ENCODE results near the gene TUFM.
"Not testable (repeated sequence)": the region's sequence is repeated elsewhere in the genome, so short reads cannot be mapped to it uniquely, and the experiment has no call there.

TUFM gene

GRCh38 chr16:28869201-28869600 lies 23.1 kb upstream of the TUFM start:
- in situ Hi-C loops (cut with HindIII; ENCODE audit: low pct_ligation_motif_present, low sequenced_read_pairs), result no loop called here
- peaks cover 51% of the 10 kb centered on the region for H3K36me3 ChIP-seq (replicated peaks)
- DNase-seq, result no peak

GRCh38 chr16:28867646-28868045 lies 21.5 kb upstream of the TUFM start:
- H3K4me3 ChIP-seq (ENCODE audit: low read depth, low read length); DNase-seq; H3K27ac ChIP-seq; in situ Hi-C loops (cut with HindIII; ENCODE audit: low pct_ligation_motif_present, low sequenced_read_pairs); H3K27me3 ChIP-seq (replicated peaks): not testable (repeated sequence)
- H3K36me3 ChIP-seq (replicated peaks), result peaks cover 42% of the 10 kb centered on the region

More at GRCh38 chr16:28869201-28869600, 23.1 kb upstream of the TUFM start:
- Histone ChIP-seq H3K27ac (no peak overlapping the region), H3K27me3 (replicated peaks) (no peaks in the 10 kb centered on the region), H3K4me3 (ENCODE audit: low read depth, low read length) (no peak overlapping the region)
- no peak for TF ChIP-seq CTCF (IDR thresholded peaks at IDR 0.05; ENCODE audit: low read depth, low read length, missing control alignments)

- TF ChIP-seq CTCF (IDR thresholded peaks at IDR 0.05; ENCODE audit: low read depth, low read length, missing control alignments), result no peak
- Histone ChIP-seq H3K36me3 (replicated peaks) (peaks cover 40% of the 10 kb centered on the region), H3K27me3 (replicated peaks) (no peaks in the 10 kb centered on the region), H3K4me3 (ENCODE audit: low read depth, low read length) (no peak overlapping the region), H3K27ac (no peak overlapping the region)
- in situ Hi-C loops (cut with HindIII; ENCODE audit: low pct_ligation_motif_present, low sequenced_read_pairs), result no loop called here
- no peak for DNase-seq
These were observed 21.1 kb upstream of the TUFM start for GRCh38 chr16:28867241-28867640.

GRCh38 chr16:28866454-28866804 lies 20.3 kb upstream of the TUFM start:
- no peak overlapping the region for H3K27ac ChIP-seq
- in situ Hi-C loops (cut with HindIII; ENCODE audit: low pct_ligation_motif_present, low sequenced_read_pairs), result no loop called here
- TF ChIP-seq CTCF (IDR thresholded peaks at IDR 0.05; ENCODE audit: low read depth, low read length, missing control alignments), result no peak
- H3K4me3 ChIP-seq (ENCODE audit: low read depth, low read length), result no peak overlapping the region
- no peak for DNase-seq
- H3K36me3 ChIP-seq (replicated peaks), result peaks cover 33% of the 10 kb centered on the region
- H3K27me3 ChIP-seq (replicated peaks), result no peaks in the 10 kb centered on the region

- in situ Hi-C loops (cut with HindIII; ENCODE audit: low pct_ligation_motif_present, low sequenced_read_pairs), result no loop called here
- TF ChIP-seq CTCF (IDR thresholded peaks at IDR 0.05; ENCODE audit: low read depth, low read length, missing control alignments), result no peak
- no peak overlapping the region for H3K4me3 ChIP-seq (ENCODE audit: low read depth, low read length)
- H3K27me3 ChIP-seq (replicated peaks), result no peaks in the 10 kb centered on the region
- peaks cover 29% of the 10 kb centered on the region for H3K36me3 ChIP-seq (replicated peaks)
- H3K27ac ChIP-seq, result no peak overlapping the region
- no peak for DNase-seq
These were observed 19.7 kb upstream of the TUFM start for GRCh38 chr16:28865722-28866453.

- peaks cover 23% of the 10 kb centered on the region for H3K36me3 ChIP-seq (replicated peaks)
- no peak for DNase-seq
- no peak overlapping the region for H3K4me3 ChIP-seq (ENCODE audit: low read depth, low read length)
- H3K27me3 ChIP-seq (replicated peaks), result no peaks in the 10 kb centered on the region
- no peak overlapping the region for H3K27ac ChIP-seq
- in situ Hi-C loops (cut with HindIII; ENCODE audit: low pct_ligation_motif_present, low sequenced_read_pairs), result no loop called here
- no peak for TF ChIP-seq CTCF (IDR thresholded peaks at IDR 0.05; ENCODE audit: low read depth, low read length, missing control alignments)
These were observed 19.0 kb upstream of the TUFM start for GRCh38 chr16:28865001-28865688.

Measured in brain microvascular endothelial cell (primary cell).